Keratinocyte (primary cell): ENCODE data around the gene BEGAIN. TPM values are rescaled to one million over a fixed set of nuclear protein-coding genes. Genes with fewer than 3 reads are reported as not detected.

Experiments
- DNase-seq: peaks from one replicate; pipeline ENCODE4 v3.0.0-alpha.2; 2011; ENCODE audit warnings: low read depth, missing footprints, low spot score
- FAIRE-seq: peaks from 2 replicates; lab custom pipeline; 2011; peaks lifted over from hg19 to GRCh38; lab: Jason Lieb, UNC
- H2AFZ ChIP-seq: 2 replicates; pipeline ENCODE4 v1.6.0; 2012; ENCODE audit warnings: low read length, control low read depth, inconsistent platforms; ENCODE audit not compliant: control insufficient read depth
- H3K27ac ChIP-seq: 2 replicates; pipeline ENCODE4 v1.5.1; 2011; ENCODE audit warnings: low read length; ENCODE audit not compliant: control insufficient read depth, insufficient read depth
- H3K27me3 ChIP-seq: 3 replicates; pipeline ENCODE4 v1.6.0; 2011; ENCODE audit warnings: low read length; ENCODE audit not compliant: control insufficient read depth, insufficient read depth; ENCODE audit errors: extremely low read depth
- H3K36me3 ChIP-seq, 2 experiments: 2 replicates in 1 of 2; 3 replicates in 1 of 2; pipeline ENCODE4 v1.5.1; 2011; ENCODE audit warnings: low read length in 2 of 2, mild to moderate bottlenecking in 1 of 2; ENCODE audit not compliant: control insufficient read depth in 2 of 2, insufficient read depth in 2 of 2; ENCODE audit errors: extremely low read depth in 1 of 2
- H3K4me1 ChIP-seq: 3 replicates; pipeline ENCODE4 v1.5.1; 2011; ENCODE audit warnings: low read length; ENCODE audit not compliant: control insufficient read depth, insufficient read depth; ENCODE audit errors: extremely low read depth
- H3K4me2 ChIP-seq: 3 replicates; pipeline ENCODE4 v1.6.0; 2011; ENCODE audit warnings: low read depth, low read length; ENCODE audit not compliant: control insufficient read depth, insufficient read depth; ENCODE audit errors: extremely low read depth
- H3K4me3 ChIP-seq, 3 experiments: fragments of 200-600 bp in 1 of 3; sonication (generic) in 1 of 3; 2 replicates in 2 of 3; 3 replicates in 1 of 3; pipeline ENCODE4 v1.5.1; 2011 to 2016; ENCODE audit warnings: low read length in 3 of 3, mild to moderate bottlenecking in 3 of 3, control low read depth in 2 of 3, inconsistent platforms in 1 of 3, low read depth in 1 of 3, mixed read lengths in 1 of 3, mixed run types in 1 of 3, moderate library complexity in 1 of 3; ENCODE audit not compliant: control insufficient read depth in 2 of 3, insufficient read depth in 2 of 3; ENCODE audit errors: extremely low read depth in 1 of 3
- H3K79me2 ChIP-seq: 2 replicates; pipeline ENCODE4 v1.6.0; 2012; ENCODE audit warnings: low read length; ENCODE audit not compliant: control insufficient read depth, insufficient read depth
- H3K9ac ChIP-seq: 3 replicates; pipeline ENCODE4 v1.6.0; 2011; ENCODE audit warnings: low read length; ENCODE audit not compliant: control insufficient read depth, insufficient read depth; ENCODE audit errors: extremely low read depth
- H3K9me1 ChIP-seq: 3 replicates; pipeline ENCODE4 v1.6.0; 2011; ENCODE audit warnings: low read length; ENCODE audit not compliant: control insufficient read depth, insufficient read depth; ENCODE audit errors: extremely low read depth
- H3K9me3 ChIP-seq: 2 replicates; pipeline ENCODE4 v1.5.1; 2012; ENCODE audit warnings: low read depth, low read length; ENCODE audit not compliant: control insufficient read depth
- H4K20me1 ChIP-seq: 3 replicates; pipeline ENCODE4 v1.6.0; 2011; ENCODE audit warnings: low read length; ENCODE audit not compliant: control insufficient read depth, insufficient read depth; ENCODE audit errors: extremely low read depth
- CTCF ChIP-seq, 3 experiments: IDR thresholded peaks in 1 of 3; conservative IDR thresholded peaks in 1 of 3; optimal IDR thresholded peaks in 1 of 3; 2 replicates in 2 of 3; 3 replicates in 1 of 3; pipeline versions ENCODE3 to v1.5.1; 2011; ENCODE audit warnings: low read length in 3 of 3, mild to moderate bottlenecking in 3 of 3, moderate library complexity in 2 of 3, control low read depth in 1 of 3, inconsistent platforms in 1 of 3; ENCODE audit not compliant: insufficient read depth in 2 of 3; ENCODE audit errors: extremely low read depth in 1 of 3
- EZH2 ChIP-seq: IDR thresholded peaks from one replicate; pipeline ENCODE4 v1.6.1; 2012; ENCODE audit warnings: inconsistent platforms, mild to moderate bottlenecking, low read length, moderate library complexity
- dilution Hi-C: fragments of 300-500 bp; cut with MboI; formaldehyde crosslinking; loops from one replicate; pipeline ENCODE4 v1.7.0; 2020; ENCODE audit warnings: low sequenced_read_pairs; ENCODE audit not compliant: extremely low pct_ligation_motif_present
- polyA plus RNA-seq, 5 experiments: library from polyadenylated mRNA; depleted of rRNA in 3 of 5; stranded (reverse) in 3 of 5; stranded (forward) in 1 of 5; unstranded in 1 of 5; fragments of >200 nt; gene quantifications; 1 replicate in 1 of 5; 2 replicates in 3 of 5; 3 replicates in 1 of 5; pipeline versions ENCODE4 v1.2.1 to v1.2.3, GENCODE V29; 2011 to 2012; ENCODE audit warnings: missing spikeins in 2 of 5, low read depth in 1 of 5, low replicate concordance in 1 of 5

Gene BEGAIN
- polyA plus RNA-seq, 1 donor (not counting 4 experiments of a cell fraction or from before 2014, with no cell fraction given) = 0.25 TPM

GRCh38 chr14:100557658-100558057, 29.6 kb downstream of the BEGAIN start:
- no peak overlapping the region for H3K9ac ChIP-seq
- H3K9me3 ChIP-seq = no peaks in the 10 kb centered on the region
- H4K20me1 ChIP-seq = no peaks in the 10 kb centered on the region
- H3K27me3 ChIP-seq = peaks cover 10% of the 10 kb centered on the region
- DNase-seq = no peak
- H3K36me3 ChIP-seq = no peaks in the 10 kb centered on the region
- H3K27ac ChIP-seq = no peak overlapping the region
- dilution Hi-C loops = no loop called here
- FAIRE-seq = no peak
- no peak overlapping the region for H3K4me2 ChIP-seq
- H3K9me1 ChIP-seq = no peaks in the 10 kb centered on the region
- TF ChIP-seq EZH2 = no peak
- no peak for TF ChIP-seq CTCF (optimal IDR thresholded peaks at IDR 0.05 in 1 of 3, IDR thresholded peaks at IDR 0.05 in 1 of 3, conservative IDR thresholded peaks at IDR 0.05 in 1 of 3; ENCODE audit: extremely low read depth in 1 of 3, insufficient read depth in 2 of 3, low read length in 3 of 3)
- H3K4me1 ChIP-seq = peaks cover 2% of the 10 kb centered on the region
- no peak overlapping the region for H2AFZ ChIP-seq
- no peaks in the 10 kb centered on the region for H3K79me2 ChIP-seq
- H3K4me3 ChIP-seq = no peak overlapping the region

- Histone ChIP-seq H2AFZ (no peak overlapping the region), H3K9me3 (no peaks in the 10 kb centered on the region), H3K4me3 (no peak overlapping the region), H3K9me1 (no peaks in the 10 kb centered on the region), H3K27ac (no peak overlapping the region), H3K36me3 (no peaks in the 10 kb centered on the region), H4K20me1 (no peaks in the 10 kb centered on the region), H3K4me2 (no peak overlapping the region), H3K79me2 (no peaks in the 10 kb centered on the region), H3K27me3 (peaks cover 12% of the 10 kb centered on the region), H3K9ac (no peak overlapping the region), H3K4me1 (peaks cover 2% of the 10 kb centered on the region)
- no peak for DNase-seq
- TF ChIP-seq EZH2 (no peak), CTCF (optimal IDR thresholded peaks at IDR 0.05 in 1 of 3, IDR thresholded peaks at IDR 0.05 in 1 of 3, conservative IDR thresholded peaks at IDR 0.05 in 1 of 3; ENCODE audit: extremely low read depth in 1 of 3, insufficient read depth in 2 of 3, low read length in 3 of 3) (no peak)
- no peak for FAIRE-seq
- dilution Hi-C loops = no loop called here
Measured at GRCh38 chr14:100556936-100557505, 30.2 kb downstream of the BEGAIN start.
